GM21576 (cell line): ENCODE data around the gene SEMA5A.

Experiments used
- ATAC-seq: cut with Tn5 transposase; IDR thresholded peaks from one replicate; pipeline ENCODE4 v1.9.1; 2021; ENCODE audit warnings: mild to moderate bottlenecking, moderate library complexity; ENCODE audit not compliant: unreplicated experiment

Gene SEMA5A

GRCh38 chr5:9545992-9546851 is at the start of gene SEMA5A:
Gene SEMA5A (minus strand): TSS chr5:9546075. CDS start chr5:9379946, 166,129 bp downstream.
- no peak for ATAC-seq

- no peak for ATAC-seq
Observed at GRCh38 chr5:9594913-9595312, 49.0 kb upstream of the SEMA5A start.

- no peak for ATAC-seq
Observed at GRCh38 chr5:9589049-9589835, 43.4 kb upstream of the SEMA5A start.

GRCh38 chr5:9588254-9588653 is 42.4 kb upstream of the SEMA5A start:
- no peak for ATAC-seq

- no peak for ATAC-seq
Observed at GRCh38 chr5:9587135-9587534, 41.3 kb upstream of the SEMA5A start.

- no peak for ATAC-seq
Observed at GRCh38 chr5:9582406-9582805, 36.5 kb upstream of the SEMA5A start.

GRCh38 chr5:9573796-9574195 is 27.9 kb upstream of the SEMA5A start:
- no peak for ATAC-seq

- no peak for ATAC-seq
Observed at GRCh38 chr5:9572246-9572645, 26.4 kb upstream of the SEMA5A start.

GRCh38 chr5:9570876-9571275 is 25.0 kb upstream of the SEMA5A start:
- ATAC-seq, result no peak

GRCh38 chr5:9567039-9567438 is 21.2 kb upstream of the SEMA5A start:
- no peak for ATAC-seq

GRCh38 chr5:9564752-9565151 is 18.9 kb upstream of the SEMA5A start:
- no peak for ATAC-seq

GRCh38 chr5:9562141-9562540 is 16.3 kb upstream of the SEMA5A start:
- no peak for ATAC-seq

- ATAC-seq, result no peak
Observed at GRCh38 chr5:9559965-9560364, 14.1 kb upstream of the SEMA5A start.

- ATAC-seq, result no peak
Observed at GRCh38 chr5:9558319-9558965, 12.6 kb upstream of the SEMA5A start.

- ATAC-seq, result no peak
Observed at GRCh38 chr5:9557696-9558095, 11.8 kb upstream of the SEMA5A start.

- ATAC-seq, result no peak
Observed at GRCh38 chr5:9555961-9556360, 10.1 kb upstream of the SEMA5A start.

- no peak for ATAC-seq
Observed at GRCh38 chr5:9554122-9554521, 8.2 kb upstream of the SEMA5A start.

GRCh38 chr5:9553561-9553960 is 7.7 kb upstream of the SEMA5A start:
- no peak for ATAC-seq

GRCh38 chr5:9551567-9552537 is 6.0 kb upstream of the SEMA5A start:
- ATAC-seq, result no peak

- ATAC-seq, result no peak
Observed at GRCh38 chr5:9549941-9550340, 4.1 kb upstream of the SEMA5A start.
